Measurements from ENCODE around the gene NELFB.

DNA sequence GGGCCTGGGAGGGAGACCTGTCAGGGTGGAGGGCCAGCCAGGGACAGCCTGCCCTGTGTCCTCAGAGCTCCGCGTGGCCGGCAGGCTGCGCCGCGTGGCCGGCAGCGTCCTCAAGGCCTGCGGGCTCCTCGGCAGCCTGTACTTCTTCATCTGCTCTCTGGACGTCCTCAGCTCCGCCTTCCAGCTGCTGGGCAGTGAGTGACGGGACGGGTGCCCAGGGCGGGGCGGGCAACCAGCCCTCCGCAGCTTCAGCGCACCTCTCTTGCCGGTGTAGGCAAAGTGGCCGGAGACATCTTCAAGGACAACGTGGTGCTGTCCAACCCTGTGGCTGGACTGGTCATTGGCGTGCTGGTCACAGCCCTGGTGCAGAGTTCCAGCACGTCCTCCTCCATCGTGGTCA lies 22.6 kb upstream of the NELFB start:
- TF ChIP-seq, protein P1, sequence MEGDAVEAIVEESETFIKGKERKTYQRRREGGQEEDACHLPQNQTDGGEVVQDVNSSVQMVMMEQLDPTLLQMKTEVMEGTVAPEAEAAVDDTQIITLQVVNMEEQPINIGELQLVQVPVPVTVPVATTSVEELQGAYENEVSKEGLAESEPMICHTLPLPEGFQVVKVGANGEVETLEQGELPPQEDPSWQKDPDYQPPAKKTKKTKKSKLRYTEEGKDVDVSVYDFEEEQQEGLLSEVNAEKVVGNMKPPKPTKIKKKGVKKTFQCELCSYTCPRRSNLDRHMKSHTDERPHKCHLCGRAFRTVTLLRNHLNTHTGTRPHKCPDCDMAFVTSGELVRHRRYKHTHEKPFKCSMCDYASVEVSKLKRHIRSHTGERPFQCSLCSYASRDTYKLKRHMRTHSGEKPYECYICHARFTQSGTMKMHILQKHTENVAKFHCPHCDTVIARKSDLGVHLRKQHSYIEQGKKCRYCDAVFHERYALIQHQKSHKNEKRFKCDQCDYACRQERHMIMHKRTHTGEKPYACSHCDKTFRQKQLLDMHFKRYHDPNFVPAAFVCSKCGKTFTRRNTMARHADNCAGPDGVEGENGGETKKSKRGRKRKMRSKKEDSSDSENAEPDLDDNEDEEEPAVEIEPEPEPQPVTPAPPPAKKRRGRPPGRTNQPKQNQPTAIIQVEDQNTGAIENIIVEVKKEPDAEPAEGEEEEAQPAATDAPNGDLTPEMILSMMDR (IDR thresholded peaks at IDR 0.05): no peak
- no peak for TF ChIP-seq POLR2A (IDR thresholded peaks at IDR 0.05)

Measured in testis (tissue), 2 donors.